ENCODE data around the gene RNF126.
A peak's percentile ranks its signal among the peaks of the same experiment; 100 is the strongest.
"Not testable (repeated sequence)": the region's sequence is repeated elsewhere in the genome, so short reads cannot be mapped to it uniquely, and the experiment has no call there.

The RNF126 gene

GRCh38 chr19:646779-647565 lies 16.0 kb downstream of the RNF126 start:
- DNase-seq (ENCODE audit: low read depth, low spot score): no peak

GRCh38 chr19:645912-646778 lies 16.9 kb downstream of the RNF126 start:
- no peak for DNase-seq (ENCODE audit: low read depth, low spot score)

- no peak for DNase-seq (ENCODE audit: low read depth, low spot score)
Measured at GRCh38 chr19:644789-645188, 18.2 kb downstream of the RNF126 start.

- no peak for DNase-seq (ENCODE audit: low read depth, low spot score)
Measured at GRCh38 chr19:644363-644762, 18.7 kb downstream of the RNF126 start.

DNA sequence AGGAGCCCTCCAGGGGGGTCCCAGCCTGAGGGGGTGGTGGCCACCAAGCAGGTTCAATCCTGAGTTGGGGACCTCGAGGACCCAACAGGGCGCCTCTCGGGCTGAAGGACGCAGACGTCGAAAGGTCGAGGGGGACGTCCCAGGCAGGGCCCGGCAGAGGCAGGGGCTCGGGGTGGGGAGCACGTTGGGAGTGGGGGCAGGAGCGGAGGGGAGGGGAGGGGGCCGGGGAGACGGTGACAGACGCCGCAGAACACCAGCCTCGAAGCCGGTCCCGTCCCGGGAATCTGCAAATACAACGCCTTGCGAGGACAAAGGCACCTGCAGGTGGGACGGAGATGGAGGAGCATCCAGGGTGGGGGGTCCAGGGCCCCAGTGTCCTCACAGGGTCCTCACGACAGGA lies 19.3 kb downstream of the RNF126 start:
- no peak for DNase-seq (ENCODE audit: low read depth, low spot score)

DNA sequence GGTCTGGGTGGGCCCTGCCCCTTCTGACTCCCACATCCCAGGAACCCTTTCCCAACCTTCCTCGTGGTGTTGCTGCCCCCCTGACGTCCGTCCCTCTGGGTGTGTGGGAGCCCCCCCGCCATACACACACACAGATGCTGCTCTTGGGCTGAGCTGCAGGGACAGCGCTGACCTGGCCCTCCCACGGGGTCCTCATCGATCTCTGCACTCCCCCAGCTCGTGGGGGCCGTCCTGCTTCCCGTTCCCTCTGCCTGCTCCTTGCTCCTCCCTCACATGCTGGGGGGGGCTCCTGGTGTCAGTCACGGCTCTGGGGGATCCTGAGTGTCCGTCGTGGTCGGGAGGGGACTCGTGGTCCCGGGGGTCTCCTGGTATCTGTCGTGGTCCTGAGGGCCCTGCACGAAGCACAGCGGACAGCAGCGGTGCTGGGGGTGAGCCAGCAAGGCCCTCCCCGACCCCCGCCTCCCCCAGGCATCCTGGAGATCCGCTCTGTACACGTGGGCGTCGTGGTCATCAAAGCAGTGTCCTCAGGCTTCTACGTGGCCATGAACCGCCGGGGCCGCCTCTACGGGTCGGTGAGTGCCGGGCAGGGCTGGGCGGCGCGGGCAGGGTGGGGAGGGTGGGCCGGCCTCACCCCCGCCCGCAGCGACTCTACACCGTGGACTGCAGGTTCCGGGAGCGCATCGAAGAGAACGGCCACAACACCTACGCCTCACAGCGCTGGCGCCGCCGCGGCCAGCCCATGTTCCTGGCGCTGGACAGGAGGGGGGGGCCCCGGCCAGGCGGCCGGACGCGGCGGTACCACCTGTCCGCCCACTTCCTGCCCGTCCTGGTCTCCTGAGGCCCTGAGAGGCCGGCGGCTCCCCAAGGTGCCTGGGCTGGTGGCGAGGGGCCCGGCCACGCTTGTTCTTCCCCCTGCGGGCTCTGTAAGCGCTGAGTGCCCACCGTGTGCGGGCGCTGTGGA lies 20.0 kb downstream of the RNF126 start:
- DNase-seq (ENCODE audit: low read depth, low spot score): no peak

DNA sequence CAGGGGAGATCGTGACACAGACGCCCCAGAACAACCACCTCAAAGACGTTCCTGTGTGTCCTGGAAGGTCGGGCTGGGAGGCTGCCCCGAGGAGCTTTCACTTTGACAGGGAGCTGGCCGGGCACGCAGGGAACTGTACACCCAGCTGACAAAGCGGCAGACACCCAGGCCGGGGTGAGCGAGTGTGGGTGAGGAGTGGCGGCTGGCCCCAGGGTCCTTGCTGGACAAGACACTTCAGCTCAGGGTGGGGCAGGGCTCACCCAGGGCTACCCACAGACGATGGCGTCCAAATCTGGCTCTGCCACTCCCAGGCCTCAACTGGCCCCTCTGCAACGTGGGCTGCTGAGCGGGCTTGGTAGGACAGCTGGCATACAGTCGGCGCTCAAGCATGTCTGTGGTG lies 21.3 kb downstream of the RNF126 start:
- DNase-seq (ENCODE audit: low read depth, low spot score): no peak

- DNase-seq (ENCODE audit: low read depth, low spot score): no peak
Measured at GRCh38 chr19:640606-641189, 22.3 kb downstream of the RNF126 start.

- no peak for DNase-seq (ENCODE audit: low read depth, low spot score)
Measured at GRCh38 chr19:640161-640558, 22.9 kb downstream of the RNF126 start.

DNA sequence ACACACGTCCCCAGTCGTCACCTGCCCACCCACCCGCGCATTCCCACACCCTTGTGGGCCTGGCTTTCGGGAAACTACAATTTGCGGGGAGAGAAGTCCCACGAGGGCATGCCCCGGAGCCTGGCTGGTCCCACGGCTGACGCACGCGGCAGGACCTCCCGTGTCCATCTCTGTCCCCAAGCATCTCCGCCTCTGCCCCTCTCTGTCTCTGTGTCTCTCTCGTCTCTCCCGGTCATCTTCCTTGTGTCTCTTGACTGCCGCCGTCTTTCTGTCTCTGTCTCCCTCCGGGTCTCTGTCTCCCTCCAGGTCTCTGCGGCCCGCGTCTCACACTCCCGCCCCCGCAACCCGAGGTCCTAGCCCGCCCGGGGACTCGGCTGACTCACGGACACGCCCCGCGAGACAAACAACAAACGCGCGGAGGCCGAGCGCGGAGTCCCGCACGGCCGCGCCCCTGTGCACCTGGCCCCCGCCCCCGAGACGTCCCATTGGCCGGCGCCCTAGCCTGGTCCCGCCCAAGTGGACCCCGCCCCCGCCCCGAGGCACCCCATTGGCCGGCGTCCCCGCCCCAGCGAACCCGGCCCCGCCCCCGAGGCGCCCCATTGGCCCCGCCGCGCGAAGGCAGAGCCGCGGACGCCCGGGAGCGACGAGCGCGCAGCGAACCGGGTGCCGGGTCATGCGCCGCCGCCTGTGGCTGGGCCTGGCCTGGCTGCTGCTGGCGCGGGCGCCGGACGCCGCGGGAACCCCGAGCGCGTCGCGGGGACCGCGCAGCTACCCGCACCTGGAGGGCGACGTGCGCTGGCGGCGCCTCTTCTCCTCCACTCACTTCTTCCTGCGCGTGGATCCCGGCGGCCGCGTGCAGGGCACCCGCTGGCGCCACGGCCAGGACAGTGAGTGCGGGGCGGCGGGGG lies 23.5 kb downstream of the RNF126 start, which contains the start of gene FGF22:
FGF22 (plus strand) TSS at position 627 of the 908 bp plus-strand sequence; CDS start at position 674, 47 bp downstream.
- DNase-seq (ENCODE audit: low read depth, low spot score): peak; percentile 89

GRCh38 chr19:638906-639252 lies 24.1 kb downstream of the RNF126 start:
- no peak for DNase-seq (ENCODE audit: low read depth, low spot score)

GRCh38 chr19:634975-635652 lies 27.9 kb downstream of the RNF126 start:
- no peak for DNase-seq (ENCODE audit: low read depth, low spot score)

GRCh38 chr19:633786-634639 lies 29.0 kb downstream of the RNF126 start:
- no peak for DNase-seq (ENCODE audit: low read depth, low spot score)

- DNase-seq (ENCODE audit: low read depth, low spot score): peak; percentile 93
Measured at GRCh38 chr19:633068-633785, 29.8 kb downstream of the RNF126 start, which contains the start of gene POLRMT. POLRMT (minus strand) TSS chr19:633537; CDS start chr19:633512, 25 bp downstream.

- no peak for DNase-seq (ENCODE audit: low read depth, low spot score)
Measured at GRCh38 chr19:632579-633067, 30.4 kb downstream of the RNF126 start.

DNA sequence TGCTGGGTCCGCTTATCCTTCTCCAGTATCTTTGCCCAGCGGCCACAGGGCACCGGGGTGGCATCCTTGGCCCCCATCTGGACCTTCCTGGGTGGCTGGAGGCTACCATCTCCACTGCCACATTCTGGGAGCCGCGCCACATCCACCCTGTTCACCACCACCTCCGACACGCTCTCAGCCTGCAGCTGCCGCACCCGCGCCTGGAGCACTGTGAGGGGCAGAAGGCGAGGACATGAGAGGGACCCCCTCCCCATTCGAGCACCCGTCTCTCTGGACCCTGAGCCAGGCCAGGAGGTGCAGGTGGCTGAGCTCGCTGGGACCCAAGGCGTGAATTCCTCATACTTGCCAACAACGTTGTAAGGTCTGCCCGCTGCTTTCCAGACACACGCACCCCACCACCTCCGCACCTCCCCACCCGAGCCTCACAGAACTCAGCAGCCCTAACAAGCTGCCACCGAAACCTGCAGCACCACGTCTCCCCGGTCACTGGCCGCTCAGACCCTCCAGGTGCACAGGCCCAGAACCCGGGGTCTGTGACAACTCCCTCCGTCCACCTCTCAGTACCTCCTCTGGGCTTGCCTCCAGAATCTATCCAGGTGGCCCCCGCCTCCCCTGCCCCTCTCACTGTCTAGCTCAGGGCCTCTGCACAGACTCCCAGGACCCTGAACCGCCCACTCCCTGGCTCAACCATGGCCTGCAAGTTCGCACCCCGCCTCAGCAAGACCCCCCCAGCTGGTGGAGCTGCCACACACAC lies 32.9 kb downstream of the RNF126 start:
- DNase-seq (ENCODE audit: low read depth, low spot score): no peak

DNA sequence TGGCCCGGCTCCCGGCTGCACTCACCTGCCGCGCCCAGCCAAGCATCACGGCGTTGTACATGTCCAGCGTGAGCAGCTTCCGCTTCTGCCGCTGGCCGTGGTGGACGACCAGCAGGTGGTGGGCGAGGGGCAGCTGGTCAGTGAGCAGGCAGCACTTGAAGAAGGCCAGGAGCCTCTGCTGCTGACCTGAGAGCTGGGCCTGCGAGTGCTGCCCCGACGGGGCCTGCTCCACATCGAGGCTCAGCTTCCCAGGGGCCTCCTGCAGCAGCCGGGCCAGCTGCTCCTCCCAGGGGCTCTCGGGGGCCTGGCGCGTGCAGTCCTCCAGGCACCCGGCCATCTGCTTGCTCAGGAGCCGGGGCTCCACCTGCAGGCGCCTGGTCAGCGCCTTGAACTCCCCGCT lies 33.5 kb downstream of the RNF126 start:
- DNase-seq (ENCODE audit: low read depth, low spot score): not testable (repeated sequence)
